Panc1 (cell line): ENCODE measurements around the gene YTHDF1. TPM values are rescaled to one million over a fixed set of nuclear protein-coding genes. Genes with fewer than 3 reads are reported as not detected.
A peak's percentile ranks its signal among the peaks of the same experiment; 100 is the strongest.

Source experiments
- ATAC-seq: fragments of 200-7000 bp; cut with Tn5 transposase; 2 replicates; pipeline ENCODE4 v1.9.1; 2020; ENCODE audit warnings: mild to moderate bottlenecking, moderate library complexity
- BruUV-seq: library from RNA; stranded (reverse); fragments of 400-500 nt; replicated peaks from 2 replicates; lab custom pipeline; 2021; lab: Mats Ljungman, UMichigan
- CTCF ChIA-PET: fragments of 300-600 bp; sonication (Branson Sonifier 250); formaldehyde crosslinking; loops from one replicate; lab custom pipeline; 2022; ENCODE audit warnings: antibody characterized with exemption; lab: Charles Lee
- POLR2A ChIA-PET: fragments of 300-600 bp; sonication (Branson Sonifier 250); formaldehyde crosslinking; loops from one replicate; lab custom pipeline; 2022; ENCODE audit warnings: antibody characterized with exemption; lab: Charles Lee
- DNase-seq: peaks from one replicate; pipeline ENCODE4 v3.0.0-alpha.2; 2010; ENCODE audit warnings: low read depth, low spot score
- H3K27ac ChIP-seq: 2 replicates; pipeline ENCODE4 v1.5.1; 2011; ENCODE audit warnings: mild to moderate bottlenecking, low read length, inconsistent platforms
- H3K27me3 ChIP-seq: fragments of 200-500 bp; sonication (Bioruptor generic); 2 replicates; pipeline ENCODE4 v1.6.0; 2014; ENCODE audit warnings: low read length, inconsistent platforms; ENCODE audit not compliant: control insufficient read depth, insufficient read depth
- H3K36me3 ChIP-seq: fragments of 200-500 bp; sonication (Bioruptor generic); 2 replicates; pipeline ENCODE4 v1.5.1; 2014; ENCODE audit warnings: inconsistent platforms, mild to moderate bottlenecking, low read length, moderate library complexity; ENCODE audit not compliant: control insufficient read depth, insufficient read depth
- H3K4me1 ChIP-seq: 2 replicates; pipeline ENCODE4 v1.5.1; 2011; ENCODE audit warnings: inconsistent platforms, mild to moderate bottlenecking, low read length, moderate library complexity; ENCODE audit not compliant: control insufficient read depth, insufficient read depth
- H3K4me3 ChIP-seq, 2 experiments: 2 replicates each; pipeline ENCODE4 v1.5.1; 2011 to 2012; ENCODE audit warnings: low read depth in 2 of 2, low read length in 2 of 2, mild to moderate bottlenecking in 2 of 2, inconsistent platforms in 1 of 2, moderate library complexity in 1 of 2
- H3K9me3 ChIP-seq: fragments of 200-500 bp; sonication (Bioruptor generic); 2 replicates; pipeline ENCODE4 v1.5.1; 2014; ENCODE audit warnings: low read depth, mild to moderate bottlenecking, inconsistent platforms, low read length, moderate library complexity; ENCODE audit not compliant: control insufficient read depth, insufficient read depth
- CTCF ChIP-seq: fragments of 450-650 bp; IDR thresholded peaks from 2 replicates; pipeline ENCODE4 v1.5.1; 2017; ENCODE audit warnings: mild to moderate bottlenecking
- POLR2AphosphoS5 ChIP-seq: IDR thresholded peaks from 2 replicates; pipeline ENCODE4 v1.6.1; 2012; ENCODE audit warnings: mild to moderate bottlenecking, low read depth, low read length, moderate library complexity
- REST ChIP-seq, 2 experiments: IDR thresholded peaks; 2 replicates each; pipeline ENCODE4 v1.6.1; 2011 to 2012; ENCODE audit warnings: low read depth in 2 of 2, control low read depth in 1 of 2, low read length in 1 of 2, mild to moderate bottlenecking in 1 of 2, moderate library complexity in 1 of 2; ENCODE audit not compliant: insufficient read depth in 1 of 2
- SIN3A ChIP-seq: IDR thresholded peaks from 2 replicates; pipeline ENCODE4 v1.6.1; 2012; ENCODE audit warnings: low read depth, mild to moderate bottlenecking, low read length, moderate library complexity, borderline replicate concordance; ENCODE audit not compliant: insufficient read depth
- TCF7L2 ChIP-seq: IDR thresholded peaks from 2 replicates; pipeline ENCODE4 v1.6.1; 2011; ENCODE audit warnings: mild to moderate bottlenecking, low read depth, low read length, inconsistent platforms
- in situ Hi-C: cut with HindIII; loops from 2 replicates; pipeline ENCODE4 v1.10.0; 2016; ENCODE audit warnings: low sequenced_read_pairs, low pct_unique_long_range_greater_than_20kb
- intact Hi-C: fragments of 100-400 bp; cut with micrococcal nuclease; formaldehyde crosslinking; loops from one replicate; pipeline ENCODE4 v1.10.0; 2022; ENCODE audit not compliant: unreplicated experiment
- total RNA-seq: library from RNA; stranded (reverse); gene quantifications from one replicate; pipeline ENCODE4 v1.2.1, GENCODE V29; 2021; ENCODE audit not compliant: unreplicated experiment

YTHDF1 gene
- total RNA-seq, 1 experiment from 2014 or later = 43.0 TPM

DNA sequence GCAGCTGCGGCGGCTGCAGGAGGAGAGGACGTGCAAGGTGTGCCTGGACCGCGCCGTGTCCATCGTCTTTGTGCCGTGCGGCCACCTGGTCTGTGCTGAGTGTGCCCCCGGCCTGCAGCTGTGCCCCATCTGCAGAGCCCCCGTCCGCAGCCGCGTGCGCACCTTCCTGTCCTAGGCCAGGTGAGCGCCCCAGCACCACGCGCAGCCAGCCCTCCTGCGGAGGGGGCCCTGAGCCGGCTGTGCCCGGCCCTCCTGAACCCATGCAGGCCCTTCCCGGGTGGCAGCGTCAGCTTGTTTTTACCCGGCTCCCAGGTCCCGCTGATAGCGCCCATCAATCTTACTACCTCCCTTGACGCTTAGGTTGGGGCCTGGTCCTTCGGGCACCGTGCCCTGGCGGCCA is 23.5 kb upstream of the YTHDF1 start:
- POLR2A ChIA-PET = no interaction called here
- BruUV-seq = no TSS peak
- H3K4me1 ChIP-seq = peaks cover 39% of the 10 kb centered on the region
- H3K27ac ChIP-seq = no peak overlapping the region
- TF ChIP-seq REST (IDR thresholded peaks at IDR 0.05; ENCODE audit: insufficient read depth in 1 of 2, low read depth in 2 of 2, low read length in 1 of 2) (no peak), TCF7L2 (no peak)
- H3K27me3 ChIP-seq = no peaks in the 10 kb centered on the region
- no peaks in the 10 kb centered on the region for H3K36me3 ChIP-seq
- CTCF ChIA-PET = interaction anchor here (2.2 kb wide), 1 partner anchor 16 kb away, joined by 8 read pairs; no protein-coding TSS in a partner anchor
- intact Hi-C loops (no loop called here), in situ Hi-C loops (no loop called here)
- DNase-seq (no peak), ATAC-seq (no peak)
- H3K4me3 ChIP-seq = no peak overlapping the region
- H3K9me3 ChIP-seq = no peaks in the 10 kb centered on the region

GRCh38 chr20:63238514-63239125 is 22.7 kb upstream of the YTHDF1 start:
- no peaks in the 10 kb centered on the region for H3K9me3 ChIP-seq
- POLR2A ChIA-PET = no interaction called here
- intact Hi-C loops = no loop called here
- H3K36me3 ChIP-seq = no peaks in the 10 kb centered on the region
- ATAC-seq = peak; percentile 54
- no peak overlapping the region for H3K4me3 ChIP-seq
- in situ Hi-C loops = no loop called here
- no peaks in the 10 kb centered on the region for H3K27me3 ChIP-seq
- BruUV-seq = no TSS peak
- peak overlapping the region; percentile 29; the same call in 1 of the 2 replicates for H3K27ac ChIP-seq
- H3K4me1 ChIP-seq = peaks cover 47% of the 10 kb centered on the region
- TF ChIP-seq REST (IDR thresholded peaks at IDR 0.05; ENCODE audit: insufficient read depth in 1 of 2, low read depth in 2 of 2, low read length in 1 of 2) (no peak), SIN3A (no peak), TCF7L2 (no peak)
- CTCF ChIA-PET = interaction anchor here (0.6 to 2.2 kb wide), 2 partner anchors 15 kb away, joined by 5 to 8 read pairs; no protein-coding TSS in a partner anchor
- DNase-seq = no peak

- ChIA-PET CTCF (interaction anchor here (0.5 to 2.2 kb wide), 3 partner anchors 14 to 63 kb away, joined by 5 to 11 read pairs (median 8); no protein-coding TSS in a partner anchor), POLR2A (no interaction called here)
- no TSS peak for BruUV-seq
- Histone ChIP-seq H3K4me3 (no peak overlapping the region), H3K27me3 (no peaks in the 10 kb centered on the region), H3K27ac (peak overlapping the region; percentile 29; the same call in 1 of the 2 replicates), H3K9me3 (no peaks in the 10 kb centered on the region), H3K36me3 (no peaks in the 10 kb centered on the region), H3K4me1 (peaks cover 53% of the 10 kb centered on the region)
- in situ Hi-C loops (no loop called here), intact Hi-C loops (no loop called here)
- TF ChIP-seq SIN3A = no peak
- TF ChIP-seq CTCF = no peak
- no peak for TF ChIP-seq TCF7L2
- no peak for TF ChIP-seq REST (IDR thresholded peaks at IDR 0.05; ENCODE audit: insufficient read depth in 1 of 2, low read depth in 2 of 2, low read length in 1 of 2)
- no peak for TF ChIP-seq POLR2AphosphoS5
- DNase-seq = no peak
- no peak for ATAC-seq
Observed at GRCh38 chr20:63238031-63238430, 22.1 kb upstream of the YTHDF1 start.
